Smooth muscle cell of the brain vasculature (primary cell): Measurements from ENCODE around the gene TMEM229B.
"Not testable (repeated sequence)": the region's sequence is repeated elsewhere in the genome, so short reads cannot be mapped to it uniquely, and the experiment has no call there.

ENCODE experiments used
- DNase-seq: peaks from one replicate; pipeline ENCODE4 v3.0.0-alpha.2; 2012; ENCODE audit warnings: low read depth, low spot score

The TMEM229B gene

GRCh38 chr14:67456732-67457131 lies 31.8 kb downstream of the TMEM229B start:
- DNase-seq: no peak

- no peak for DNase-seq
These were observed 34.8 kb downstream of the TMEM229B start for GRCh38 chr14:67453575-67454300.

- not testable (repeated sequence) for DNase-seq
These were observed 36.9 kb downstream of the TMEM229B start for GRCh38 chr14:67451667-67452066.

- no peak for DNase-seq
These were observed 39.4 kb downstream of the TMEM229B start for GRCh38 chr14:67449096-67449495.

GRCh38 chr14:67447033-67447381 lies 41.5 kb downstream of the TMEM229B start:
- no peak for DNase-seq

GRCh38 chr14:67446371-67447032 lies 42.0 kb downstream of the TMEM229B start:
- no peak for DNase-seq

- no peak for DNase-seq
These were observed 44.1 kb downstream of the TMEM229B start for GRCh38 chr14:67444395-67444794.

GRCh38 chr14:67442139-67442906 lies 46.2 kb downstream of the TMEM229B start:
- no peak for DNase-seq

- no peak for DNase-seq
These were observed 46.8 kb downstream of the TMEM229B start for GRCh38 chr14:67441672-67442071.

- DNase-seq: no peak
These were observed 47.3 kb downstream of the TMEM229B start for GRCh38 chr14:67441256-67441655.

- DNase-seq: no peak
These were observed 48.0 kb downstream of the TMEM229B start for GRCh38 chr14:67440513-67440912.

GRCh38 chr14:67438969-67439368 lies 49.6 kb downstream of the TMEM229B start:
- no peak for DNase-seq

- DNase-seq: no peak
These were observed 52.3 kb downstream of the TMEM229B start for GRCh38 chr14:67436006-67436866.

GRCh38 chr14:67435603-67436002 lies 52.9 kb downstream of the TMEM229B start:
- DNase-seq: no peak

- no peak for DNase-seq
These were observed 56.4 kb downstream of the TMEM229B start for GRCh38 chr14:67432050-67432564.

- DNase-seq: no peak
These were observed 58.9 kb downstream of the TMEM229B start for GRCh38 chr14:67429510-67430205.

- no peak for DNase-seq
These were observed 60.0 kb downstream of the TMEM229B start for GRCh38 chr14:67428501-67429031.

GRCh38 chr14:67426983-67427606 lies 61.4 kb downstream of the TMEM229B start:
- peak; percentile 57 for DNase-seq

- no peak for DNase-seq
These were observed 62.4 kb downstream of the TMEM229B start for GRCh38 chr14:67426161-67426560.

- DNase-seq: no peak
These were observed 62.9 kb downstream of the TMEM229B start for GRCh38 chr14:67425608-67426007.
